CD8-positive, alpha-beta memory T cell (primary cell): ENCODE results near the gene CFAP92. TPM values are rescaled to one million over a fixed set of nuclear protein-coding genes. Genes with fewer than 3 reads are reported as not detected.
"Not testable (repeated sequence)": the region's sequence is repeated elsewhere in the genome, so short reads cannot be mapped to it uniquely, and the experiment has no call there.

Experiments
- CTCF ChIA-PET: fragments of 350-600 bp; sonication (Branson Sonifier 250); formaldehyde crosslinking; loops from one replicate; lab custom pipeline; 2021; ENCODE audit warnings: antibody characterized with exemption; lab: Charles Lee
- POLR2A ChIA-PET: fragments of 350-600 bp; sonication (Branson Sonifier 250); formaldehyde crosslinking; loops from one replicate; lab custom pipeline; 2021; ENCODE audit warnings: antibody characterized with exemption; lab: Charles Lee
- DNase-seq, 5 donors: peaks; one replicate each; pipeline versions ENCODE4 v3.0.0 to v3.0.0-alpha.2; 2020 to 2022; ENCODE audit warnings: mixed read lengths in 1 of 5
- H3K27ac ChIP-seq: one replicate; pipeline ENCODE4 v1.7.0; 2013; ENCODE audit warnings: low read depth, mild to moderate bottlenecking, low read length, moderate library complexity
- H3K27me3 ChIP-seq: 2 replicates; pipeline ENCODE4 v1.7.0; 2013; ENCODE audit warnings: low read length, mild to moderate bottlenecking; ENCODE audit not compliant: insufficient read depth, poor library complexity, severe bottlenecking
- H3K36me3 ChIP-seq: 2 replicates; pipeline ENCODE4 v1.7.0; 2013; ENCODE audit warnings: mild to moderate bottlenecking, low read length, moderate library complexity; ENCODE audit not compliant: insufficient read depth
- H3K4me1 ChIP-seq: 2 replicates; pipeline ENCODE4 v1.7.0; 2013; ENCODE audit warnings: mild to moderate bottlenecking, low read length, moderate library complexity; ENCODE audit not compliant: insufficient read depth
- H3K4me3 ChIP-seq: 2 replicates; pipeline ENCODE4 v1.7.0; 2013; ENCODE audit warnings: mild to moderate bottlenecking, low read length
- H3K9me3 ChIP-seq: 2 replicates; pipeline ENCODE4 v1.7.0; 2013; ENCODE audit warnings: mild to moderate bottlenecking, low read length
- H3K27ac Mint-ChIP-seq, 8 donors: one replicate each; pipeline ENCODE4 v1.8.0; 2020 to 2021; ENCODE audit warnings: mixed read lengths in 8 of 8, mild to moderate bottlenecking in 6 of 8, inconsistent platforms in 3 of 8, moderate library complexity in 3 of 8
- H3K27me3 Mint-ChIP-seq, 2 donors: one replicate each; pipeline ENCODE4 v1.8.0; 2020 to 2021; ENCODE audit warnings: mixed read lengths in 2 of 2, mild to moderate bottlenecking in 1 of 2, moderate library complexity in 1 of 2
- H3K36me3 Mint-ChIP-seq, 3 donors: one replicate each; pipeline ENCODE4 v1.8.0; 2020 to 2021; ENCODE audit warnings: mixed read lengths in 3 of 3, inconsistent platforms in 1 of 3, mild to moderate bottlenecking in 1 of 3
- H3K4me1 Mint-ChIP-seq, 3 donors: one replicate each; pipeline ENCODE4 v1.8.0; 2020 to 2021; ENCODE audit warnings: mixed read lengths in 3 of 3, inconsistent platforms in 1 of 3, mild to moderate bottlenecking in 1 of 3
- H3K4me3 Mint-ChIP-seq, 7 donors: one replicate each; pipeline ENCODE4 v1.8.0; 2020 to 2021; ENCODE audit warnings: mixed read lengths in 7 of 7, mild to moderate bottlenecking in 6 of 7, moderate library complexity in 4 of 7, inconsistent platforms in 2 of 7
- H3K9me3 Mint-ChIP-seq, 5 donors: one replicate each; pipeline ENCODE4 v1.8.0; 2020 to 2022; ENCODE audit warnings: mixed read lengths in 5 of 5, mild to moderate bottlenecking in 3 of 5, moderate library complexity in 2 of 5, inconsistent platforms in 1 of 5
- polyA plus RNA-seq: library from polyadenylated mRNA; unstranded; fragments of 300-500 nt; fragmentation: Illumina TruSeq; gene quantifications from one replicate; pipeline ENCODE4 v1.2.3, GENCODE V29; 2021
- total RNA-seq, 2 experiments: library from RNA; stranded (reverse); gene quantifications; one replicate each; pipeline ENCODE4 v1.2.3, GENCODE V29; 2021

CFAP92 gene
- total and polyA plus RNA-seq, 3 experiments from 2014 or later = 0.13 to 0.24 TPM; not detected in 1

- CTCF ChIA-PET = no interaction called here
These were observed 104.6 kb downstream of the CFAP92 start for GRCh38 chr3:128889139-128889894.

GRCh38 chr3:128884992-128885391, 108.9 kb downstream of the CFAP92 start:
- Mint-ChIP-seq H3K27ac (peak overlapping the region in 1 of 8 donors; percentile 29), H3K27me3 (no peaks in the 10 kb centered on the region), H3K4me3 (no peak overlapping the region), H3K4me1 (peaks cover 27 to 43% (median 39%) of the 10 kb centered on the region in 3 donors), H3K9me3 (no peaks in the 10 kb centered on the region), H3K36me3 (peaks cover 0 to 51% (median 9%) of the 10 kb centered on the region in 3 donors)
- ChIA-PET CTCF (no interaction called here), POLR2A (no interaction called here)
- no peak for DNase-seq
- no peaks in the 10 kb centered on the region for H3K27me3 ChIP-seq
- H3K27ac ChIP-seq = no peak overlapping the region
- H3K36me3 ChIP-seq = peaks cover 14% of the 10 kb centered on the region
- no peak overlapping the region for H3K4me3 ChIP-seq
- H3K4me1 ChIP-seq = peaks cover 16% of the 10 kb centered on the region
- H3K9me3 ChIP-seq = no peaks in the 10 kb centered on the region

More at GRCh38 chr3:128889139-128889894, 104.6 kb downstream of the CFAP92 start:
- Histone ChIP-seq H3K27ac (no peak overlapping the region), H3K9me3 (no peaks in the 10 kb centered on the region), H3K27me3 (no peaks in the 10 kb centered on the region), H3K4me3 (no peak overlapping the region), H3K4me1 (no peaks in the 10 kb centered on the region), H3K36me3 (peaks cover 6% of the 10 kb centered on the region)
- Mint-ChIP-seq H3K4me3 (no peak overlapping the region), H3K9me3 (no peaks in the 10 kb centered on the region), H3K27ac (peak overlapping the region in 1 of 8 donors; percentile 61), H3K4me1 (peaks cover 4 to 9% (median 4%) of the 10 kb centered on the region in 3 donors), H3K27me3 (no peaks in the 10 kb centered on the region), H3K36me3 (peaks cover 0 to 62% (median 7%) of the 10 kb centered on the region in 3 donors)
- POLR2A ChIA-PET = no interaction called here
- no peak for DNase-seq

- no peaks in the 10 kb centered on the region for H3K27me3 Mint-ChIP-seq
- Histone ChIP-seq H3K9me3 (no peaks in the 10 kb centered on the region), H3K27ac (no peak overlapping the region), H3K27me3 (no peaks in the 10 kb centered on the region), H3K36me3 (peaks cover 14% of the 10 kb centered on the region), H3K4me3 (no peak overlapping the region), H3K4me1 (peaks cover 29% of the 10 kb centered on the region)
- CTCF ChIA-PET = interaction anchor here (1.2 to 1.4 kb wide), 2 partner anchors 88 to 265 kb away, joined by 3 to 4 read pairs; no protein-coding TSS in a partner anchor
- no peaks in the 10 kb centered on the region for H3K9me3 Mint-ChIP-seq
- POLR2A ChIA-PET = interaction anchor here (0.6 kb wide), 1 partner anchor 75 kb away, joined by 3 read pairs; no protein-coding TSS in a partner anchor
- peak overlapping the region in 5 of 8 donors; percentile 8 to 96 (median 80) for H3K27ac Mint-ChIP-seq
- H3K4me1 Mint-ChIP-seq = peaks cover 45 to 60% (median 56%) of the 10 kb centered on the region in 3 donors
- H3K36me3 Mint-ChIP-seq = peaks cover 0 to 45% (median 9%) of the 10 kb centered on the region in 3 donors
- DNase-seq = no peak
- peak overlapping the region in 3 of 7 donors; percentile 15 to 90 (median 36) for H3K4me3 Mint-ChIP-seq
These were observed 111.2 kb downstream of the CFAP92 start for GRCh38 chr3:128882719-128883118.

GRCh38 chr3:128881576-128881975, 112.3 kb downstream of the CFAP92 start:
- peaks cover 47 to 65% (median 61%) of the 10 kb centered on the region in 3 donors for H3K4me1 Mint-ChIP-seq
- Histone ChIP-seq H3K27ac (no peak overlapping the region), H3K4me1 (peaks cover 30% of the 10 kb centered on the region), H3K4me3 (no peak overlapping the region), H3K36me3 (peaks cover 14% of the 10 kb centered on the region), H3K27me3 (no peaks in the 10 kb centered on the region), H3K9me3 (no peaks in the 10 kb centered on the region)
- H3K9me3 Mint-ChIP-seq = no peaks in the 10 kb centered on the region
- CTCF ChIA-PET = interaction anchor here (1.0 to 1.2 kb wide), 2 partner anchors 201 to 264 kb away, joined by 3 to 4 read pairs; no protein-coding TSS in a partner anchor
- H3K36me3 Mint-ChIP-seq = peaks cover 0 to 35% (median 9%) of the 10 kb centered on the region in 3 donors
- H3K27me3 Mint-ChIP-seq = no peaks in the 10 kb centered on the region
- no peak for DNase-seq
- POLR2A ChIA-PET = no interaction called here
- peak overlapping the region; percentile 1 to 100 (median 96) for H3K27ac Mint-ChIP-seq
- peak overlapping the region in 6 of 7 donors; percentile 26 to 90 (median 44) for H3K4me3 Mint-ChIP-seq

- H3K27me3 Mint-ChIP-seq, H3K9me3 ChIP-seq, H3K4me3 ChIP-seq, DNase-seq, H3K27ac ChIP-seq, H3K9me3 Mint-ChIP-seq, H3K27me3 ChIP-seq: not testable (repeated sequence)
- Mint-ChIP-seq H3K27ac (peak overlapping the region; percentile 96 to 100 (median 98)), H3K4me3 (peak overlapping the region; percentile 84 to 97 (median 87)), H3K36me3 (peaks cover 0 to 35% (median 9%) of the 10 kb centered on the region in 3 donors), H3K4me1 (peaks cover 52 to 72% (median 68%) of the 10 kb centered on the region in 3 donors)
- CTCF ChIA-PET = interaction anchor here (1.0 to 5.7 kb wide), 6 partner anchors 35 to 263 kb away, joined by 3 to 24 read pairs (median 4); no protein-coding TSS in a partner anchor
- Histone ChIP-seq H3K4me1 (peaks cover 37% of the 10 kb centered on the region), H3K36me3 (peaks cover 14% of the 10 kb centered on the region)
- POLR2A ChIA-PET = interaction anchor here (2.2 kb wide), 1 partner anchor 91 kb away, joined by 12 read pairs; no protein-coding TSS in a partner anchor
These were observed 113.4 kb downstream of the CFAP92 start for GRCh38 chr3:128880455-128880854.

- Mint-ChIP-seq H3K27ac (peak overlapping the region; percentile 96 to 100 (median 98)), H3K27me3 (no peaks in the 10 kb centered on the region), H3K36me3 (peaks cover 0 to 32% (median 8%) of the 10 kb centered on the region in 3 donors), H3K9me3 (no peaks in the 10 kb centered on the region), H3K4me3 (peak overlapping the region; percentile 84 to 97 (median 87)), H3K4me1 (peaks cover 52 to 74% (median 70%) of the 10 kb centered on the region in 3 donors)
- ChIA-PET CTCF (interaction anchor here (1.1 to 5.7 kb wide), 6 partner anchors 12 to 610 kb away, joined by 3 to 24 read pairs (median 4); no protein-coding TSS in a partner anchor), POLR2A (interaction anchor here (1.4 to 2.2 kb wide), 3 partner anchors 34 to 200 kb away, joined by 4 to 12 read pairs (median 11); no protein-coding TSS in a partner anchor)
- Histone ChIP-seq H3K4me3 (peak overlapping the region; percentile 84), H3K9me3 (no peaks in the 10 kb centered on the region), H3K27me3 (no peaks in the 10 kb centered on the region), H3K27ac (peak overlapping the region; percentile 93), H3K4me1 (peaks cover 40% of the 10 kb centered on the region), H3K36me3 (peaks cover 12% of the 10 kb centered on the region)
- no peak for DNase-seq
These were observed 113.9 kb downstream of the CFAP92 start for GRCh38 chr3:128879991-128880390.

GRCh38 chr3:128879125-128879969, 114.5 kb downstream of the CFAP92 start, which contains the start of gene ACAD9:
Gene ACAD9 (plus strand): TSS chr3:128879620. CDS start chr3:128879692, 72 bp downstream.
- H3K4me1 ChIP-seq = peaks cover 40% of the 10 kb centered on the region
- no peaks in the 10 kb centered on the region for H3K9me3 ChIP-seq
- H3K4me3 ChIP-seq = peak within 1 kb of the TSS; percentile 84
- DNase-seq = peak; percentile 94 to 99 (median 96)
- Mint-ChIP-seq H3K27me3 (no peaks in the 10 kb centered on the region), H3K4me3 (peak within 1 kb of the TSS; percentile 84 to 97 (median 87)), H3K36me3 (peaks cover 0 to 27% (median 6%) of the 10 kb centered on the region in 3 donors), H3K9me3 (no peaks in the 10 kb centered on the region), H3K27ac (peak within 1 kb of the TSS; percentile 96 to 100 (median 98)), H3K4me1 (peaks cover 51 to 74% (median 70%) of the 10 kb centered on the region in 3 donors)
- H3K27ac ChIP-seq = peak within 1 kb of the TSS; percentile 93
- CTCF ChIA-PET = interaction anchor here (0.7 to 5.7 kb wide), 8 partner anchors 12 to 611 kb away, joined by 3 to 25 read pairs (median 4); no protein-coding TSS in a partner anchor
- H3K36me3 ChIP-seq = peaks cover 8% of the 10 kb centered on the region
- no peaks in the 10 kb centered on the region for H3K27me3 ChIP-seq
- POLR2A ChIA-PET = interaction anchor here (0.6 to 2.2 kb wide), 11 partner anchors 34 to 287 kb away, joined by 3 to 12 read pairs (median 4); partner anchors contain the start of genes RAB7A and RPN1
